GM12878 (cell line): Measurements from ENCODE around the gene CNGB1. TPM values are rescaled to one million over a fixed set of nuclear protein-coding genes. Genes with fewer than 3 reads are reported as not detected.

Source experiments
- ATAC-seq: fragments of 200-7000 bp; cut with Tn5 transposase; 3 replicates; pipeline ENCODE4 v1.9.1; 2020; ENCODE audit warnings: mild to moderate bottlenecking, moderate library complexity
- BruUV-seq: library from RNA; stranded (reverse); fragments of 400-500 nt; replicated peaks from 2 replicates; lab custom pipeline; 2021; lab: Mats Ljungman, UMichigan
- CTCF ChIA-PET: fragments of 300-600 bp; sonication (Branson Sonifier 250); formaldehyde crosslinking; extraction: SDS; loops from one replicate; lab custom pipeline; 2021; ENCODE audit warnings: inconsistent platforms; lab: Yijun Ruan, JAX
- POLR2A ChIA-PET: fragments of 350-600 bp; formaldehyde crosslinking; extraction: SDS; loops from one replicate; lab custom pipeline; 2021; ENCODE audit warnings: inconsistent platforms; lab: Charles Lee
- RAD21 ChIA-PET: fragments of 300-600 bp; sonication (Branson Sonifier 250); formaldehyde crosslinking; loops from one replicate; lab custom pipeline; 2023; ENCODE audit warnings: antibody characterized with exemption; ENCODE audit not compliant: unreplicated experiment; lab: Charles Lee
- SMC1A ChIA-PET: fragments of 300-600 bp; sonication (Branson Sonifier 250); formaldehyde crosslinking; loops from one replicate; lab custom pipeline; 2023; ENCODE audit not compliant: unreplicated experiment, uncharacterized antibody; lab: Charles Lee
- DNase-seq: peaks from one replicate; pipeline ENCODE4 v3.0.0-alpha.2; 2011; ENCODE audit warnings: low read depth, low spot score
- FAIRE-seq: peaks from 3 replicates; lab custom pipeline; 2011; peaks lifted over from hg19 to GRCh38; lab: Jason Lieb, UNC
- H2AFZ ChIP-seq: 2 replicates; pipeline ENCODE4 v1.6.0; 2011; ENCODE audit warnings: low read depth, low read length, control low read depth; ENCODE audit not compliant: control insufficient read depth
- H3K27ac ChIP-seq: 2 replicates; pipeline ENCODE4 v1.5.1; 2011; ENCODE audit warnings: control low read depth; ENCODE audit not compliant: control insufficient read depth, insufficient read depth
- H3K27me3 ChIP-seq, 2 experiments: replicated peaks in 1 of 2; 2 replicates each; pipeline versions ENCODE4 v1.6.0 to v1.6.1; 2011; ENCODE audit warnings: low read length in 1 of 2; ENCODE audit not compliant: control insufficient read depth in 2 of 2, insufficient read depth in 2 of 2
- H3K36me3 ChIP-seq, 2 experiments: 2 replicates each; pipeline ENCODE4 v1.5.1; 2011; ENCODE audit warnings: low read length in 1 of 2; ENCODE audit not compliant: control insufficient read depth in 2 of 2, insufficient read depth in 2 of 2
- H3K4me1 ChIP-seq: 2 replicates; pipeline ENCODE4 v1.6.1; 2011; ENCODE audit warnings: mild to moderate bottlenecking, low read length, moderate library complexity, mixed read lengths; ENCODE audit not compliant: control insufficient read depth, insufficient read depth
- H3K4me2 ChIP-seq: 2 replicates; pipeline ENCODE4 v1.6.0; 2011; ENCODE audit warnings: control low read depth; ENCODE audit not compliant: control insufficient read depth, insufficient read depth
- H3K4me3 ChIP-seq: fragments of 200-600 bp; sonication (generic); 2 replicates; pipeline ENCODE4 v1.5.1; 2016
- H3K79me2 ChIP-seq: 2 replicates; pipeline ENCODE4 v1.6.0; 2011; ENCODE audit warnings: low read length; ENCODE audit not compliant: control insufficient read depth, insufficient read depth
- H3K9ac ChIP-seq: 2 replicates; pipeline ENCODE4 v1.8.0; 2011; ENCODE audit warnings: low read length, control low read depth, mixed read lengths; ENCODE audit not compliant: control insufficient read depth, insufficient read depth
- H3K9me3 ChIP-seq: replicated peaks from 3 replicates; pipeline ENCODE4 v1.5.1; 2011; ENCODE audit warnings: mild to moderate bottlenecking, low read length; ENCODE audit not compliant: control insufficient read depth, insufficient read depth
- H4K20me1 ChIP-seq: 2 replicates; pipeline ENCODE4 v1.6.0; 2011; ENCODE audit not compliant: control insufficient read depth, insufficient read depth
- BCL11A ChIP-seq: IDR thresholded peaks from 2 replicates; pipeline ENCODE4 v1.6.1; 2011; ENCODE audit warnings: low read depth, low read length
- HDGF ChIP-seq: fragments of 450-650 bp; IDR thresholded peaks from 2 replicates; pipeline ENCODE4 v1.6.1; 2016; ENCODE audit warnings: antibody characterized with exemption
- HSF1 ChIP-seq: fragments of 150-350 bp; IDR thresholded peaks from 2 replicates; pipeline ENCODE4 v1.6.1; 2014; ENCODE audit warnings: mild to moderate bottlenecking, low read depth, low read length
- MTA3 ChIP-seq: IDR thresholded peaks from 2 replicates; pipeline ENCODE4 v1.6.1; 2012; ENCODE audit warnings: low read length, inconsistent platforms, borderline replicate concordance
- PBX3 ChIP-seq: IDR thresholded peaks from 2 replicates; pipeline ENCODE4 v1.6.1; 2011; ENCODE audit warnings: mild to moderate bottlenecking, low read depth, low read length, moderate library complexity; ENCODE audit not compliant: insufficient replicate concordance
- RELB ChIP-seq: fragments of 450-650 bp; IDR thresholded peaks from 2 replicates; pipeline ENCODE4 v1.6.1; 2017; ENCODE audit warnings: low read depth, mild to moderate bottlenecking, moderate library complexity
- SMAD1 ChIP-seq: fragments of 450-650 bp; IDR thresholded peaks from 2 replicates; pipeline ENCODE4 v1.6.1; 2018; ENCODE audit warnings: mild to moderate bottlenecking, low read depth; ENCODE audit not compliant: partially characterized antibody
- SP1 ChIP-seq: IDR thresholded peaks from one replicate; pipeline ENCODE4 v1.6.1; 2011; ENCODE audit warnings: low read depth, low read length
- TCF12 ChIP-seq: IDR thresholded peaks from 2 replicates; pipeline ENCODE4 v1.6.1; 2011; ENCODE audit warnings: low read depth, mild to moderate bottlenecking, low read length
- WRNIP1 ChIP-seq: IDR thresholded peaks from 2 replicates; pipeline ENCODE4 v1.6.1; 2011; ENCODE audit warnings: low read depth, low read length, improper control_type of control experiment, borderline replicate concordance
- ZBTB4 ChIP-seq: fragments of 450-650 bp; formaldehyde crosslinking; IDR thresholded peaks from 2 replicates; pipeline ENCODE4 v1.4.0; 2022; ENCODE audit warnings: mild to moderate bottlenecking, moderate library complexity
- WGBS: methylation state at CpG from one replicate; pipeline ENCODE4 v1.1.6; 2016; ENCODE audit warnings: low lambda C conversion rate; ENCODE audit not compliant: insufficient replicate concordance, insufficient coverage; ENCODE audit errors: missing lambda C conversion rate; 5-methylcytosine and 5-hydroxymethylcytosine counted together
- in situ Hi-C: fragments of 300-500 bp; cut with MboI; formaldehyde crosslinking; loops from 9 replicates; pipeline ENCODE4 v1.14.3; 2018; ENCODE audit warnings: mixed read lengths
- intact Hi-C: fragments of 100-400 bp; cut with micrococcal nuclease; formaldehyde crosslinking; loops from one replicate; pipeline ENCODE4 v1.14.2; 2022; ENCODE audit not compliant: unreplicated experiment
- polyA plus RNA-seq, 11 experiments: library from polyadenylated mRNA; depleted of rRNA in 4 of 11; unstranded in 6 of 11; stranded (reverse) in 5 of 11; fragments of >200 nt; fragmentation: Nextera tagmentation in 4 of 11; fragmentation: Illumina TruSeq in 1 of 11; extraction: Ambion mirVana in 4 of 11; extraction: Trizol in 1 of 11; gene quantifications; 1 replicate in 1 of 11; 2 replicates in 10 of 11; pipeline versions ENCODE4 v1.2.1 to v1.2.3, GENCODE V29; 2011 to 2016; ENCODE audit warnings: inconsistent platforms in 2 of 11, missing spikeins in 2 of 11, low read depth in 1 of 11
- total RNA-seq, 4 experiments: library from RNA; depleted of rRNA in 3 of 4; stranded (reverse); fragments of >200 nt in 3 of 4; fragmentation: Illumina TruSeq in 1 of 4; extraction: Trizol in 1 of 4; gene quantifications; 2 replicates each; pipeline versions ENCODE4 v1.2.1 to v1.2.3, GENCODE V29; 2013 to 2021

CNGB1 gene
- total and polyA plus RNA-seq, 10 of the 15 experiments (the other 5 are each of a cell fraction or from before 2014, with no cell fraction given) = 0.03 TPM; not detected in 9

- TF ChIP-seq HDGF (no peak), PBX3 (no peak), SMAD1 (no peak)
- TF ChIP-seq, all 136 proteins: peak for 0
Measured at GRCh38 chr16:58001781-58002415, 31.0 kb upstream of the CNGB1 start (continued).

- BruUV-seq = no TSS peak
- POLR2A ChIA-PET = interaction anchor here (1.0 kb wide), 1 partner anchor 265 kb away, joined by 3 read pairs; no protein-coding TSS in a partner anchor
- intact Hi-C loops (loop anchor here (5.0 kb wide), 1 partner anchor 409 kb away; no protein-coding TSS in a partner anchor), in situ Hi-C loops (loop anchor here (5.0 to 10.0 kb wide), 3 partner anchors 104 to 416 kb away; no protein-coding TSS in a partner anchor)
- RAD21 ChIA-PET = interaction anchor here (1.1 to 2.3 kb wide), 3 partner anchors 94 to 127 kb away, joined by 3 to 5 read pairs (median 3); no protein-coding TSS in a partner anchor
- Histone ChIP-seq H3K36me3 (no peaks in the 10 kb centered on the region; a peak in 2 of 4 replicates), H3K9ac (peak within 1 kb of the TSS; percentile 74), H3K4me1 (peaks cover 13% of the 10 kb centered on the region), H3K4me3 (peak within 1 kb of the TSS; percentile 98), H3K27ac (peak within 1 kb of the TSS; percentile 78), H3K9me3 (no peaks in the 10 kb centered on the region), H3K79me2 (peaks cover 12% of the 10 kb centered on the region), H3K27me3 (no peaks in the 10 kb centered on the region), H2AFZ (peak within 1 kb of the TSS; percentile 94), H3K4me2 (peak within 1 kb of the TSS; percentile 98), H4K20me1 (no peaks in the 10 kb centered on the region)
- SMC1A ChIA-PET = interaction anchor here (0.8 to 1.7 kb wide), 5 partner anchors 13 to 353 kb away, joined by 3 to 4 read pairs (median 4); partner anchors contain the start of gene CFAP20
- WGBS = under 1% methylated on average over 64 of the region's 81 CpGs
- ATAC-seq = peak; percentile 91
- peak; percentile 98 for FAIRE-seq
- peak; percentile 56 for DNase-seq
- CTCF ChIA-PET = interaction anchor here (0.7 to 3.8 kb wide), 6 partner anchors 96 to 194 kb away, joined by 3 to 20 read pairs (median 6); no protein-coding TSS in a partner anchor
- peak; percentile 61 for TF ChIP-seq SP1
- TF ChIP-seq MTA3 = no peak
- TF ChIP-seq WRNIP1 = no peak
- no peak for TF ChIP-seq RELB
- TF ChIP-seq HSF1 = no peak
- TF ChIP-seq ZBTB4 (CRISPR knock-in tag) = no peak
- 0 out of 2 replicates have a peak, but pooled peaks have one; percentile 42 for TF ChIP-seq TCF12
- no peak for TF ChIP-seq BCL11A
Measured at GRCh38 chr16:58000706-58001676, 30.1 kb upstream of the CNGB1 start, which contains the start of gene USB1. TSS of gene USB1 (plus strand) at chr16:58001407. CDS start at chr16:58001484, 77 bp downstream.
